Measurements from ENCODE around the gene IGF1R.

IGF1R gene

DNA sequence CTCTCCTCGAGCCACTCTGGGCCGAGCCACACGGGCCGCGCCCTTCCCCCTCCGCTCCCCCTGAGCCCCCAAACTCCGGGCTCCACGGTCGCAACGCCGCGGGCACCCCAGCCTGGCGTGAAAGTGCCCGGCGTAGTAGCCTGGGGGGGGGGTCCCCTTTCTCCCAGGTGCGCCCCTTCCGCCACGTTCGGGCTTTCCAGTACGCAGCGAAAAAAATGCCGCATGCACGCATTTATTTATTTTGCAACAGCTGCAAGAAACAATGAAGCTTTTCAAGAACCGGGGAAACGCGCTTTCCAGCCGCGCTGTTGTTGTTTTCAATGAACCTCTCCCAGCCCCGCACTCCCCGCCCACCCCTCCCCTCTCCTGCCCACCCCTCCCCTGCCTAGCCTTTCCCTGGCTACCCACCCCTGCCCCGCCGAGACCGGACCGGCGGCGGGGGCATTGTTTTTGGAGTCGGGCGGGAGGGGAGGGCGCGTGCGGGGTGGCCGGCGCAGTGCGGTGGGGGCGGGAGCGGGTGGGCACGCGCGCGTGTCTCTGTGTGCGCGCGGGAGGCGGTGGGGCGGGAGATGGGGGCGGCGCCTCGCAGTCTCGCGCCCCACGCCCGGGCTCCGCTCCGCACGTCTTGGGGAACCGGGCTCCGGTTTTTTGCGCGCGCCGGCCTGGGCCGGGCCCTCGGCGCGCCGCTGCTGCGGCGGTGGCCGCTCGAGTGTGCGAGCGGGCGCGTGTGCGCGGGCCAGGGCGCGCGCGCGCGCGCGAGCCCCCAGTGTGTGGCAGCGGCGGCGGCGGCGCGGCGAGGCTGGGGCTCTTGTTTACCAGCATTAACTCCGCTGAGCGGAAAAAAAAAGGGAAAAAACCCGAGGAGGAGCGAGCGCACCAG is at the start of gene IGF1R:
Gene IGF1R, plus strand, starts transcription at position 766 of the 880 bp plus-strand sequence. CDS start 1,043 bp downstream, outside the sequence.
- peak within 1 kb of the TSS; percentile 92 to 100 (median 99) for H3K9ac ChIP-seq

DNA sequence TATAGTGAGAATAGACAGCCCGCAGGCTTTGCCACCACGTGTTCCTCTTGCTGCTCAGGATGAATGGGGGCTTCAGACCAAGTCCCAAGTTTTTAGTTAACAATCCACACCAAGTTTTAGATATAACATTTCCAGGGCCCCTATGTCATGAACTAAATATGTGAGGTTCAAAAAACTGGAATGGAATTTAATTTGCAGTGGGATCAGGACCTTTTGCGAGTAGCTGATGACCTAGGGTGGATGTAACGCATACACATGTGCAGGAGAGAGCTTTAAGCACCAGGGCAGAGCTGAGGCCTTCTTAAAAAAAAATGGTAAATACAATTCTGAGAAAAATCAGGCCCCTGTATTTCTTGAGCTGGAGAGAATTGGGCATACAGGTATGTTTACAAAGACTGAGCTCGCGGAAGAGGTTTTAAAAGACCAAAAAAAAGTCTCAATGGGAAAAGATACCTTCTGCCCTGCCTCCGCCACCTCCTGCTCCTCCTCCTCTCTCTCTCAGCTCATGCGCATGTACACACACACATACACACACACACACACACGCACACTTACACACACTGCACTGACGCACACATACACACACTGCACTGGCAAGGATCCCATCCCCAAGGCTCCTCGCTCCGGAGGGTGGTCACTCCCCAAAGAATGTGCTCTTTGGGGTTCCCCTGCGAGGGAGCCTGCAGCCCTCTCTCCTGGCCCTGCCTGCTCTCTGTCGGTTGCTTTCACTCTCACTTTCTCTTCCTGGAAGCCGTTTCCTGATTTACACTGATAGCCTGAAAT is 48.2 kb upstream of the IGF1R start:
- no peaks in the 10 kb centered on the region for H3K36me3 ChIP-seq
- H3K27me3 ChIP-seq, result no peaks in the 10 kb centered on the region
- peak overlapping the region; percentile 47 to 67 (median 54); a peak in 19 of 20 replicates for H3K4me3 ChIP-seq
- H3K27ac ChIP-seq, result peak overlapping the region in 9 of 11 experiments; percentile 58 to 78 (median 70); a peak in 19 of 22 replicates
- H4K20me1 ChIP-seq, result no peaks in the 10 kb centered on the region
- H3K4me2 ChIP-seq, result peak overlapping the region; percentile 78 to 95 (median 86)
- H3K9me3 ChIP-seq (replicated peaks in 1 of 11), result peaks cover 0 to 7% (median 0%) of the 10 kb centered on the region in 11 experiments; a peak in 1 of 22 replicates
- H3K4me1 ChIP-seq, result peaks cover 9 to 40% (median 32%) of the 10 kb centered on the region in 10 experiments; a peak in 18 of 20 replicates
- H3K9ac ChIP-seq, result peak overlapping the region; percentile 36 to 76 (median 71); a peak in 20 of 22 replicates
- TF ChIP-seq Cebpa-rat (IDR thresholded peaks at IDR 0.05), result no peak

More for the DNA sequence above, at the start of gene IGF1R:
- peak within 1 kb of the TSS; percentile 91 to 98 (median 94) for H3K4me3 ChIP-seq
- peaks cover 0 to 27% (median 13%) of the 10 kb centered on the region in 11 experiments; a peak in 12 of 22 replicates for H4K20me1 ChIP-seq
- 0 out of 22 replicates have a peak, but pooled peaks cover 0 to 4% (median 0%) of the 10 kb centered on the region in 11 experiments for H3K27me3 ChIP-seq
- H3K4me2 ChIP-seq, result peak within 1 kb of the TSS; percentile 83 to 96 (median 88)
- peak within 1 kb of the TSS; percentile 84 to 99 (median 98) for H3K27ac ChIP-seq
- H3K36me3 ChIP-seq, result no peaks in the 10 kb centered on the region
- no peaks in the 10 kb centered on the region for H3K9me3 ChIP-seq (replicated peaks in 1 of 11)
- H3K4me1 ChIP-seq, result peaks cover 0 to 20% (median 14%) of the 10 kb centered on the region in 10 experiments; a peak in 14 of 20 replicates
- no peak for TF ChIP-seq Cebpa-rat (IDR thresholded peaks at IDR 0.05)

GRCh38 chr15:98604983-98605382 is 43.4 kb upstream of the IGF1R start:
- no peak for TF ChIP-seq Cebpa-rat (IDR thresholded peaks at IDR 0.05)
- H3K4me3 ChIP-seq, result no peak overlapping the region
- no peaks in the 10 kb centered on the region for H3K27me3 ChIP-seq
- H3K4me1 ChIP-seq, result peaks cover 2 to 13% (median 10%) of the 10 kb centered on the region in 10 experiments; a peak in 16 of 20 replicates
- no peak overlapping the region for H3K9ac ChIP-seq
- peaks cover 0 to 7% (median 0%) of the 10 kb centered on the region in 11 experiments; a peak in 1 of 22 replicates for H3K9me3 ChIP-seq (replicated peaks in 1 of 11)
- no peaks in the 10 kb centered on the region for H3K36me3 ChIP-seq
- no peaks in the 10 kb centered on the region for H4K20me1 ChIP-seq
- H3K27ac ChIP-seq, result no peak overlapping the region
- H3K4me2 ChIP-seq, result no peak overlapping the region

DNA sequence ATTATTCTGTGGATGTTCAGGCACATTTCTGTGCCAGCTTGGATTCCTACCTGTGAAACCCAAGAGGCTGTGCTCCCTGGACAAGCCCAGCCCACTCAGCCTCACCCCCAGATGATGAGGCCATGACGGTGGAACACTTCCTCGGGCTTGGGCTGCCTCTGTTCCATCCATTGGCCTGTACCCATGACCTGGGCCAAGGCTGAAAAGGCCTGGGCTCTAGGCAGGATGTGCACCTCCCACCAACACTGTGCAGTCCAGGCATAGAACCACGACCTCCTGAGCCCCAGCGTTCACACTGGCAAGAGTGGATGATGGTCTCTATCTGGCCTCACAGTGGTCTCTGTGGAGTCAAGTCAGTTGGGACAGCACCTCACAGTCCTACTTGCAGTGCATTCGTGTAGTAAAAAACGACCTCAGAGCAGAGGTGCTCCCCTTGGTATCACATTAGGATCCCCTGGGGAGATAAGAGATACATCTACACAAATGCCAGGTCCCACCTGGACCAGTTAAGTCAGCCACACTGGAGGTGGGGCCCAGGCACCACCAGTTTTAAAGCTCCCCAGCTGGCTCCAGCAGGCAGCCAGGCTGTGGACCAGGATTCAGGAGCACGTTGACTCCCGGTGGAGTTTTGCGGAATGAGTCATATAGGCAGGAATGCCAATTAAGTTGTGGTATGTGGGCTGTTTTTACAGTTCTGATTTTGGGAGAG is 39.0 kb upstream of the IGF1R start:
- H3K4me2 ChIP-seq, result no peak overlapping the region
- no peak overlapping the region for H3K4me3 ChIP-seq
- H3K9me3 ChIP-seq (replicated peaks in 1 of 11), result no peaks in the 10 kb centered on the region
- TF ChIP-seq Cebpa-rat (IDR thresholded peaks at IDR 0.05), result no peak
- H3K9ac ChIP-seq, result no peak overlapping the region
- no peaks in the 10 kb centered on the region for H4K20me1 ChIP-seq
- peaks cover 7 to 12% (median 11%) of the 10 kb centered on the region in 10 experiments for H3K4me1 ChIP-seq
- no peak overlapping the region for H3K27ac ChIP-seq
- H3K36me3 ChIP-seq, result no peaks in the 10 kb centered on the region
- no peaks in the 10 kb centered on the region for H3K27me3 ChIP-seq

DNA sequence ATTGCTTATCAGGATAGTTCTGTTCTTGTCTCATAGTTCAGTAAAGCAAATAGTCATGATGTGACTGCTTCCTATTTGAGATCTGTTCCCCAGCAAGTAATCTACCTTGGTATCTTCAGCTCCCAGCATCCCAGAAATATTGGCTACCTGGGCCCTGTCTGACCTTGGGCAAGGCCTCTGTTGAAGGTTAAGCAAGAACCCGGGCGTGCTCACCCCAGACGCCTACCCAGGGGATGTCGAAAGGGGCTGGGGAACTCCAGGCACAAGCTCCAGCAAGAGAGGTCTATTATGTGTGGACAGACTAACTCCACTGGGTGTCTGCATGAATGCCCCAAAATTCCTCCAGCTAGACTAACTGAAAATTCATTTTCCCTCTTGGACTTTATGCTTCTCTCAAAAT is 37.3 kb upstream of the IGF1R start:
- no peaks in the 10 kb centered on the region for H3K27me3 ChIP-seq
- peaks cover 7 to 12% (median 11%) of the 10 kb centered on the region in 10 experiments for H3K4me1 ChIP-seq
- H4K20me1 ChIP-seq, result no peaks in the 10 kb centered on the region
- H3K36me3 ChIP-seq, result no peaks in the 10 kb centered on the region
- H3K27ac ChIP-seq, result no peak overlapping the region
- H3K9ac ChIP-seq, result no peak overlapping the region
- no peak overlapping the region for H3K4me2 ChIP-seq
- no peak overlapping the region for H3K4me3 ChIP-seq
- H3K9me3 ChIP-seq (replicated peaks in 1 of 11), result no peaks in the 10 kb centered on the region
- no peak for TF ChIP-seq Cebpa-rat (IDR thresholded peaks at IDR 0.05)

DNA sequence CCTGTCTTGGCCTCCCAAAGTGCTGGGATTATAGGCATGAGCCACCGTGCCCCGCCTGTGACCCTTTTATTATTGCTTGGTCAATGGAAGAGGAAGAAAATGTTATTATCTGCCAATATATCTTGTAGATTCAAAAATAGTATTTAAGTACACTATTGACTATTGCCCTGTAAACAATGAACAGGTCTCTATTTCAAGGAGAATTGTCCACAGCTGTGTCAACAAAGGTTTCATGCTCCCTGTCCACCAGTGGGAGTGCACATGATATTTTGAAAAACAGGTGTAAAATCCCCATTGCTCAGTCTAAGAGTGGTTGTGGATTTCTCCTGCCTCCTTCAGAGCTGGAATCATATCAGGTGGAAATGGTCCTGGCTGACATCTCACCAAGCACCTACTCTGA is 36.5 kb upstream of the IGF1R start:
- H4K20me1 ChIP-seq, result no peaks in the 10 kb centered on the region

GRCh38 chr15:98612490-98613110 is 35.7 kb upstream of the IGF1R start:
- Histone ChIP-seq H3K9ac (no peak overlapping the region), H4K20me1 (no peaks in the 10 kb centered on the region), H3K4me2 (peak overlapping the region; percentile 29 to 71 (median 55)), H3K27ac (no peak overlapping the region), H3K9me3 (replicated peaks in 1 of 11) (no peaks in the 10 kb centered on the region), H3K36me3 (no peaks in the 10 kb centered on the region), H3K4me1 (peaks cover 7 to 12% (median 11%) of the 10 kb centered on the region in 10 experiments), H3K4me3 (no peak overlapping the region), H3K27me3 (no peaks in the 10 kb centered on the region)
- no peak for TF ChIP-seq Cebpa-rat (IDR thresholded peaks at IDR 0.05)

More for the DNA sequence above, 36.5 kb upstream of the IGF1R start:
- H3K27ac ChIP-seq, result no peak overlapping the region
- no peak overlapping the region for H3K4me2 ChIP-seq
- H3K4me3 ChIP-seq, result no peak overlapping the region
- H3K36me3 ChIP-seq, result no peaks in the 10 kb centered on the region
- no peaks in the 10 kb centered on the region for H3K9me3 ChIP-seq (replicated peaks in 1 of 11)
- H3K27me3 ChIP-seq, result no peaks in the 10 kb centered on the region
- TF ChIP-seq Cebpa-rat (IDR thresholded peaks at IDR 0.05), result no peak
- H3K4me1 ChIP-seq, result peaks cover 7 to 12% (median 11%) of the 10 kb centered on the region in 10 experiments
- no peak overlapping the region for H3K9ac ChIP-seq

GRCh38 chr15:98614681-98615080 is 33.7 kb upstream of the IGF1R start:
- H3K27ac ChIP-seq, result no peak overlapping the region
- peaks cover 7 to 12% (median 11%) of the 10 kb centered on the region in 10 experiments for H3K4me1 ChIP-seq
- no peak overlapping the region for H3K4me3 ChIP-seq
- no peaks in the 10 kb centered on the region for H3K9me3 ChIP-seq (replicated peaks in 1 of 11)
- TF ChIP-seq Cebpa-rat (IDR thresholded peaks at IDR 0.05), result no peak
- H4K20me1 ChIP-seq, result no peaks in the 10 kb centered on the region
- H3K36me3 ChIP-seq, result no peaks in the 10 kb centered on the region
- no peak overlapping the region for H3K9ac ChIP-seq
- H3K4me2 ChIP-seq, result no peak overlapping the region
- H3K27me3 ChIP-seq, result no peaks in the 10 kb centered on the region

Data from BLaER1 treated with 17β-estradiol and CSF1 and Interleukin-3, amounts not matched to agents 10 nM and 100 nM (cell line).